Common myeloid progenitor, CD34-positive (primary cell): ENCODE data around the gene FXYD7.

Source experiments
- CTCF ChIA-PET: fragments of 350-600 bp; sonication (Branson Sonifier 250); formaldehyde crosslinking; loops from one replicate; lab custom pipeline; 2021; ENCODE audit warnings: antibody characterized with exemption; lab: Charles Lee
- POLR2A ChIA-PET: fragments of 350-600 bp; sonication (Branson Sonifier 250); formaldehyde crosslinking; loops from one replicate; lab custom pipeline; 2021; ENCODE audit warnings: antibody characterized with exemption; lab: Charles Lee
- DNase-seq, 3 donors: peaks; one replicate each; pipeline versions ENCODE4 v3.0.0 to v3.0.0-alpha.2; 2013
- H3K27ac ChIP-seq, 2 experiments: 1 replicate in 1 of 2; 2 replicates in 1 of 2; pipeline ENCODE4 v1.7.0; 2013; ENCODE audit warnings: inconsistent platforms in 2 of 2, low read length in 2 of 2, mild to moderate bottlenecking in 2 of 2, low read depth in 1 of 2, moderate library complexity in 1 of 2; ENCODE audit not compliant: severe bottlenecking in 2 of 2, insufficient read depth in 1 of 2, poor library complexity in 1 of 2
- H3K27me3 ChIP-seq, 5 experiments: replicated peaks in 2 of 5; 1 replicate in 3 of 5; 2 replicates in 2 of 5; pipeline versions ENCODE4 v1.6.1 to v1.7.0; 2013; ENCODE audit warnings: low read length in 4 of 5, mild to moderate bottlenecking in 2 of 5, moderate library complexity in 2 of 5, inconsistent platforms in 1 of 5; ENCODE audit not compliant: insufficient read depth in 5 of 5, control insufficient read depth in 4 of 5
- H3K36me3 ChIP-seq, 4 experiments: 1 replicate in 2 of 4; 2 replicates in 2 of 4; pipeline versions ENCODE4 v1.6.1 to v1.7.0; 2013; ENCODE audit warnings: low read length in 3 of 4, control low read depth in 1 of 4, mild to moderate bottlenecking in 1 of 4; ENCODE audit not compliant: control insufficient read depth in 4 of 4, insufficient read depth in 4 of 4
- H3K4me1 ChIP-seq, 4 experiments: 1 replicate in 3 of 4; 2 replicates in 1 of 4; pipeline versions ENCODE4 v1.6.1 to v1.7.1; 2013; ENCODE audit warnings: low read length in 3 of 4, mild to moderate bottlenecking in 3 of 4, control low read depth in 1 of 4, inconsistent platforms in 1 of 4, moderate library complexity in 1 of 4; ENCODE audit not compliant: control insufficient read depth in 4 of 4, insufficient read depth in 4 of 4; ENCODE audit errors: control extremely low read depth in 1 of 4
- H3K4me3 ChIP-seq, 7 experiments: 1 replicate in 4 of 7; 2 replicates in 3 of 7; pipeline versions ENCODE4 v1.5.1 to v1.7.0; 2013; ENCODE audit warnings: mild to moderate bottlenecking in 7 of 7, low read length in 6 of 7, moderate library complexity in 6 of 7, inconsistent platforms in 2 of 7, low read depth in 2 of 7, control low read depth in 1 of 7; ENCODE audit not compliant: insufficient read depth in 4 of 7, control insufficient read depth in 1 of 7; ENCODE audit errors: extremely low read depth in 1 of 7
- H3K9me3 ChIP-seq, 5 experiments: 1 replicate in 4 of 5; 2 replicates in 1 of 5; pipeline versions ENCODE4 v1.6.1 to v1.7.1; 2013; ENCODE audit warnings: low read length in 4 of 5, mild to moderate bottlenecking in 2 of 5, inconsistent platforms in 1 of 5, low read depth in 1 of 5, moderate library complexity in 1 of 5; ENCODE audit not compliant: control insufficient read depth in 4 of 5, insufficient read depth in 2 of 5; ENCODE audit errors: control extremely low read depth in 1 of 5
- WGBS: methylation state at CpG from one replicate; pipeline ENCODE4 v1.1.5; 2013; ENCODE audit not compliant: insufficient coverage; 5-methylcytosine and 5-hydroxymethylcytosine counted together

Gene FXYD7

DNA sequence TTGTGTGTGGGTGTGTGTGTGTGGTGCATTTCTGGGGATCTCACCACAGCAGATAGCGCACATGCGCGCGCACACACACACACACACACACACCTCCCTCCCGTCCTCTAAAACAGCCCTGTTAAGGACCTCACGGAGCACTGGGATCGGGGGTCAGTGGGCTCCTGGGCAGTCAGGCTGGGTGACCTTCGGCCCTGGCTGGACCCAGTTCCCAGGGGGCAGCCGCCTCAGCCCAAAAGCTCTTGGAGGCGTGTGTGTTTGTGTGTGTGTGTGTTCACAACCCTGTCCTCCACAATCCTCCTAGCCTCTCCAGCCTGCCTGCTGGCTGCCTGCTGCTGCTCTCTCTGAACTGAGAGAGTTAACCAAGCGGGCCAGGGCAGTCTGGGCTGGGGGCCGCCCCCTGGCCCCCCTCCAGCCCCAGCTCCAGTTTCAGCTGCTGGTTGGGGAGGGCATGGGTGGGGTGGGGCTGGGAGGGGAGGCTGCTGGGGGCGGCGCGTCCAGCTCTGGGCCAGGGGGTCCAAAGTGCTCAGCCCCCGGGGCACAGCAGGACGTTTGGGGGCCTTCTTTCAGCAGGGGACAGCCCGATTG lies 4.7 kb upstream of the FXYD7 start, which contains the start of gene FXYD1:
Gene FXYD1, plus strand, starts transcription at position 520 of the 588 bp plus-strand sequence. CDS start 1,256 bp downstream, outside the sequence.
- Histone ChIP-seq H3K9me3 (no peaks in the 10 kb centered on the region), H3K36me3 (no peaks in the 10 kb centered on the region), H3K4me1 (peaks cover 0 to 29% (median 25%) of the 10 kb centered on the region in 4 experiments), H3K27ac (no peak within 1 kb of the TSS), H3K27me3 (peaks cover 0 to 16% (median 10%) of the 10 kb centered on the region in 5 experiments), H3K4me3 (no peak within 1 kb of the TSS)
- ChIA-PET POLR2A (no interaction called here), CTCF (interaction anchor here (1.1 to 5.7 kb wide), 6 partner anchors 15 to 94 kb away, joined by 3 to 39 read pairs (median 8); no protein-coding TSS in a partner anchor)
- 98% methylated on average over 6 of the region's 18 CpGs for WGBS
- DNase-seq: no peak

GRCh38 chr19:35140207-35140961 lies 2.7 kb upstream of the FXYD7 start:
- WGBS: 60% methylated on average over 12 of the region's 12 CpGs
- Histone ChIP-seq H3K9me3 (no peaks in the 10 kb centered on the region), H3K27me3 (peaks cover 0 to 33% (median 17%) of the 10 kb centered on the region in 5 experiments), H3K27ac (no peak overlapping the region), H3K4me1 (peaks cover 0 to 41% (median 33%) of the 10 kb centered on the region in 4 experiments), H3K4me3 (no peak overlapping the region), H3K36me3 (no peaks in the 10 kb centered on the region)
- DNase-seq: no peak
- POLR2A ChIA-PET: interaction anchor here (1.0 to 1.2 kb wide), 2 partner anchors 21 to 30 kb away, joined by 4 read pairs; no protein-coding TSS in a partner anchor
- CTCF ChIA-PET: interaction anchor here (0.9 to 5.6 kb wide), 7 partner anchors 11 to 97 kb away, joined by 3 to 38 read pairs (median 19); partner anchors contain the start of gene FXYD5

GRCh38 chr19:35140962-35141836 lies 1.9 kb upstream of the FXYD7 start:
- ChIA-PET POLR2A (interaction anchor here (1.0 to 3.2 kb wide), 3 partner anchors 13 to 29 kb away, joined by 4 to 14 read pairs (median 4); partner anchors contain the start of gene FXYD5), CTCF (interaction anchor here (0.7 to 5.6 kb wide), 33 partner anchors 10 to 212 kb away, joined by 3 to 38 read pairs (median 4); partner anchors contain the start of genes FAM187B, FXYD5 and HAMP)
- Histone ChIP-seq H3K27me3 (peaks cover 0 to 33% (median 17%) of the 10 kb centered on the region in 5 experiments), H3K4me1 (peaks cover 0 to 39% (median 33%) of the 10 kb centered on the region in 4 experiments), H3K27ac (no peak overlapping the region), H3K4me3 (peak overlapping the region in 3 of 7 experiments; percentile 28 to 43 (median 37)), H3K9me3 (no peaks in the 10 kb centered on the region), H3K36me3 (no peaks in the 10 kb centered on the region)
- DNase-seq: peak; percentile 87 to 90 (median 89)
- WGBS: 2% methylated on average over 24 of the region's 48 CpGs

DNA sequence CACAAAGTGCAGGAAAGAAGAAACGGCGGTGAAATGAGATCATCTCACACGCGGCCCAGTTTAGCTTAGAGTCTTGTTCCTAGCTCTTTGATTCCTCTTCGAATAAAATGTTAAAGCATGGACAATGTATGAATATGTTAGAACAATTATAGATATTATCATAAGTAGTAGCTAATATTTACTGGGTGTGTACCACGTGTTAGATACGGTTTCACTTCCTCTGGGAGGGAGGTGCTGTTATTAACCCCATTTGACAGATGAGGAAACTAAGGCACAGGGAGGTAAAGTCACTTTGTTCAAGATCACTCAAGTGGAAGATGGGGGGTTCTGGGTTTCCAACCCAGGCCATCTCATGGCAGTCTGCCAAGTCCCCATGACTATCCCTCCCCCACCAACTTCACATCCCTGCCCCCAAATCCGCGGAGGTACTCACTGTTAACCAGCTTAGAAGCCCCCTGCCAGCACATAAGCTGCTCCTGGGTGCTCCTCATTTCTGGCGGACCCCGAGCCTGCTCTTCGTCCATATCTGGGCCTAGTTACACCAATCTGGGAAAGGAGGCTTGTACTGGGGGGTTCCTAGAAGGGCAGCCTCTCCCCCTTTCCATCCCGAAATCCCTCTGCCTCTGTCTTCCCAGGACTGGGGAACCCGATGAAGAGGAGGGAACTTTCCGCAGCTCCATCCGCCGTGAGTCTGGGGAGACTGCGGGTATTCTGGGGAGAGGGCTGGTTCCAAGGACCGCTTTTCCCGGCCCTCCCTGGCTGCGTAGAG lies 1.0 kb upstream of the FXYD7 start:
- H3K9me3 ChIP-seq: no peaks in the 10 kb centered on the region
- H3K27me3 ChIP-seq: peaks cover 0 to 33% (median 17%) of the 10 kb centered on the region in 5 experiments
- CTCF ChIA-PET: interaction anchor here (0.8 to 5.6 kb wide), 31 partner anchors 10 to 211 kb away, joined by 3 to 38 read pairs (median 4); partner anchors contain the start of genes FAM187B, FXYD5 and HAMP
- DNase-seq: peak in 2 of 3 donors; percentile 57 to 69
- WGBS: 3% methylated on average over 10 of the region's 21 CpGs
- H3K27ac ChIP-seq: no peak overlapping the region
- peaks cover 0 to 42% (median 36%) of the 10 kb centered on the region in 4 experiments for H3K4me1 ChIP-seq
- POLR2A ChIA-PET: interaction anchor here (0.6 to 3.2 kb wide), 3 partner anchors 12 to 52 kb away, joined by 3 to 14 read pairs (median 4); partner anchors contain the start of gene FXYD5
- H3K4me3 ChIP-seq: peak overlapping the region in 3 of 7 experiments; percentile 43 to 55 (median 49)
- no peaks in the 10 kb centered on the region for H3K36me3 ChIP-seq

DNA sequence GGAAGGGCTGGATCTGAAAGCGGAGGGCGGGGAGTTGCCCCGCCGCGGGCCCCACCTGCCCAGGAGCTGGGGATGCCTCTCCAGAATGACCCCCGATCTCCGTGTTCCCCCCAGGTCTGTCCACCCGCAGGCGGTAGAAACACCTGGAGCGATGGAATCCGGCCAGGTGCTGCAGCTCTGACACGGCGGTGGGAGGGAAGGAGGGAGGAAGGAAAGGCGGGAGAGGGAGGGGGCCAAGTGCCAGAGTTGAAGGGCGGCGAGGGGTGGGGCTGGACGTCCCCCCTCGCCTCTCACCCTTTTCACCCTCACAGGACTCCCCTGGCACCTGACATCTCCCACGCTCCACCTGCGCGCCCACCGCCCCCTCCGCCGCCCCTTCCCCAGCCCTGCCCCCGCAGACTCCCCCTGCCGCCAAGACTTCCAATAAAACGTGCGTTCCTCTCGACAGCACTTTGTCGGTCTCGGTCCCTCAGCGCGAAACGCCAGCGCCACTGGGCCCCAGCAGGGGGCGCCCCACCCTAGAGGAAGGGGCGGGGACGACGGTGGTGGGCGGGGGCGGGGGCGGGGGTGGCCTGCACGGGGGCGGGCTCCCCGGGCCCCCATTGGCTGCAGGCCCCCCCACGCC lies 337 bp upstream of the FXYD7 start:
- Histone ChIP-seq H3K4me3 (peak overlapping the region in 3 of 7 experiments; percentile 43 to 55 (median 49)), H3K9me3 (no peaks in the 10 kb centered on the region), H3K36me3 (no peaks in the 10 kb centered on the region), H3K27ac (no peak overlapping the region), H3K27me3 (peaks cover 0 to 33% (median 17%) of the 10 kb centered on the region in 5 experiments), H3K4me1 (peaks cover 0 to 46% (median 37%) of the 10 kb centered on the region in 4 experiments)
- WGBS: 0% methylated on average over 8 of the region's 46 CpGs
- POLR2A ChIA-PET: interaction anchor here (0.6 to 3.2 kb wide), 2 partner anchors 11 to 51 kb away, joined by 3 to 14 read pairs; partner anchors contain the start of gene FXYD5
- CTCF ChIA-PET: interaction anchor here (0.8 to 5.6 kb wide), 19 partner anchors 9 to 210 kb away, joined by 3 to 38 read pairs (median 5); partner anchors contain the start of genes FAM187B, FXYD5 and HAMP
- peak in 2 of 3 donors; percentile 70 to 72 for DNase-seq
